Adrenal gland (tissue), 12 donors: ENCODE measurements around the gene P2RX2. TPM values are rescaled to one million over a fixed set of nuclear protein-coding genes. Genes with fewer than 3 reads are reported as not detected.

Experiments
- DNase-seq, 7 donors: peaks; one replicate each; pipeline ENCODE4 v3.0.0-alpha.2; 2019 to 2020
- H3K27ac ChIP-seq, 5 donors: fragments of 200-600 bp; sonication (generic) in 4 of 5; 1 replicate in 3 of 5; 2 replicates in 2 of 5; pipeline versions ENCODE4 v1.5.1 to v1.8.0; 2016 to 2020; ENCODE audit warnings: mild to moderate bottlenecking in 1 of 5
- H3K27me3 ChIP-seq: fragments of 200-600 bp; 2 replicates; pipeline ENCODE4 v1.8.0; 2021
- H3K36me3 ChIP-seq, 2 donors: fragments of 200-600 bp; replicated peaks in 1 of 2; 1 replicate in 1 of 2; 2 replicates in 1 of 2; pipeline versions ENCODE4 v1.5.1 to v1.8.0; 2018 to 2022
- H3K4me1 ChIP-seq, 2 donors: fragments of 200-600 bp; replicated peaks in 1 of 2; 1 replicate in 1 of 2; 2 replicates in 1 of 2; pipeline versions ENCODE4 v1.5.1 to v1.8.0; 2018 to 2021
- H3K4me3 ChIP-seq, 4 donors: fragments of 200-600 bp; sonication (generic) in 3 of 4; one replicate each; pipeline ENCODE4 v1.5.1; 2016 to 2018
- H3K9me3 ChIP-seq, 3 donors: fragments of 200-600 bp; sonication (generic) in 1 of 3; replicated peaks in 1 of 3; 1 replicate in 2 of 3; 2 replicates in 1 of 3; pipeline versions ENCODE4 v1.5.1 to v1.8.0; 2016 to 2021
- POLR2A ChIP-seq, 2 donors: fragments of 450-650 bp; IDR thresholded peaks; one replicate each; pipeline ENCODE4 v1.6.1; 2017; ENCODE audit warnings: antibody characterized with exemption in 2 of 2, mild to moderate bottlenecking in 2 of 2, moderate library complexity in 1 of 2
- WGBS, 4 donors: extraction: QIAGEN DNeasy Blood & Tissue Kit in 2 of 4; methylation state at CpG; one replicate each; pipeline versions ENCODE4 v1.1.5 to v1.1.7; 2013 to 2017; 5-methylcytosine and 5-hydroxymethylcytosine counted together
- intact Hi-C, 2 donors: fragments of 100-400 bp; cut with DNase I; formaldehyde crosslinking; loops; one replicate each; pipeline versions ENCODE4 v1.14.1 to v1.15.0; 2022 to 2023
- polyA plus RNA-seq, 3 donors: library from polyadenylated mRNA; stranded (reverse); fragments of 200-250 nt in 2 of 3; fragments of 350-450 nt in 1 of 3; fragmentation: Illumina TruSeq in 1 of 3; extraction: RNeasy Lipid Tissue Mini Kit (QIAGEN cat#74804) in 1 of 3; gene quantifications; one replicate each; pipeline ENCODE4 v1.2.3, GENCODE V29; 2013 to 2014
- total RNA-seq, 9 donors: library from RNA; depleted of rRNA in 4 of 9; stranded (reverse); fragments of >200 nt in 4 of 9; fragments of 120-200 nt in 1 of 9; fragmentation: NEBNext Ultra II Directional in 1 of 9; extraction: Animal tissue kit (Norgen Biotek cat#: 25700) in 1 of 9; gene quantifications; one replicate each; pipeline versions ENCODE4 v1.1.0 to v1.2.4, GENCODE V29; 2013 to 2023
- TF ChIP-seq, protein P1 (sequence below), 6 experiments: fragments of 450-650 bp in 4 of 6; fragments of 200-600 bp in 2 of 6; sonication (generic) in 1 of 6; IDR thresholded peaks; 1 replicate in 5 of 6; 2 replicates in 1 of 6; pipeline versions ENCODE4 v1.5.1 to v1.8.0; 2016 to 2021; ENCODE audit warnings: antibody characterized with exemption in 6 of 6, mild to moderate bottlenecking in 2 of 6, moderate library complexity in 1 of 6
- donor health status: healthy with polysubstance abuse.
- donor health status: Bipolar disorder and iron deficiency.
- donor health status: DM: yes; HTN: yes; CAD: no.
- donor health status: DM: no; HTN: no; CAD: no.
- donor health status: DM: no; HTN: no; CAD: no.
- donor health status: DM: yes; HTN: yes; CAD: no.

Gene P2RX2
- total and polyA plus RNA-seq, 12 donors: 0.11 to 1.9 (median 0.44) TPM; not detected in 9

GRCh38 chr12:132658149-132658894 is 39.7 kb downstream of the P2RX2 start:
- intact Hi-C loops: no loop called here
- H3K36me3 ChIP-seq: peaks cover 0 to 60% of the 10 kb centered on the region in 2 donors
- WGBS, 4 donors: 89 to 92% (median 91%) methylated on average over 31 to 32 of the region's 32 CpGs

DNA sequence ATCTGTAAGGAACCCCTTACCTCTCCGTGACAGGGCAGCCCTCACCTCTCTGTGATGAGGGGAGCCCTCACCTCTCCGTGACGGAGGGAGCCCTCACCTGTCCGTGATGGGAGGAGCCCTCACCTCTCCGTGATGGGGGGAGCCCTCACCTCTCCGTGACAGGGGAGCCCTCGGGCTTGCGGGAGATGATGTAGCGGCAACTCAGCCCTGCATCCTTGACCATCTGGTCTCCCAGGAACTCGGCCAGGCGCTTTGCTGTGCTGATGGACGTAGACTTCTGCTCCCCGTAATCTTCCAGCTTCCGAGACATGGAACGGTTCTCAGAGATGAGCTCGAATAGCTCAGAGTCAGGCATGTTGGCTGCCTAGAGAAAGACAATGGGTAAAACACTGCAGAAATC is 40.6 kb downstream of the P2RX2 start:
- no peak for DNase-seq
- no peaks in the 10 kb centered on the region for H3K4me1 ChIP-seq
- intact Hi-C loops: no loop called here
- no peaks in the 10 kb centered on the region for H3K9me3 ChIP-seq
- peaks cover 0 to 65% of the 10 kb centered on the region in 2 donors for H3K36me3 ChIP-seq
- 91 to 96% (median 92%) methylated on average over 9 to 16 of the region's 16 CpGs for WGBS, 4 donors
- no peak overlapping the region for H3K4me3 ChIP-seq
- H3K27me3 ChIP-seq: no peaks in the 10 kb centered on the region
- no peak overlapping the region for H3K27ac ChIP-seq
- TF ChIP-seq, protein P1, sequence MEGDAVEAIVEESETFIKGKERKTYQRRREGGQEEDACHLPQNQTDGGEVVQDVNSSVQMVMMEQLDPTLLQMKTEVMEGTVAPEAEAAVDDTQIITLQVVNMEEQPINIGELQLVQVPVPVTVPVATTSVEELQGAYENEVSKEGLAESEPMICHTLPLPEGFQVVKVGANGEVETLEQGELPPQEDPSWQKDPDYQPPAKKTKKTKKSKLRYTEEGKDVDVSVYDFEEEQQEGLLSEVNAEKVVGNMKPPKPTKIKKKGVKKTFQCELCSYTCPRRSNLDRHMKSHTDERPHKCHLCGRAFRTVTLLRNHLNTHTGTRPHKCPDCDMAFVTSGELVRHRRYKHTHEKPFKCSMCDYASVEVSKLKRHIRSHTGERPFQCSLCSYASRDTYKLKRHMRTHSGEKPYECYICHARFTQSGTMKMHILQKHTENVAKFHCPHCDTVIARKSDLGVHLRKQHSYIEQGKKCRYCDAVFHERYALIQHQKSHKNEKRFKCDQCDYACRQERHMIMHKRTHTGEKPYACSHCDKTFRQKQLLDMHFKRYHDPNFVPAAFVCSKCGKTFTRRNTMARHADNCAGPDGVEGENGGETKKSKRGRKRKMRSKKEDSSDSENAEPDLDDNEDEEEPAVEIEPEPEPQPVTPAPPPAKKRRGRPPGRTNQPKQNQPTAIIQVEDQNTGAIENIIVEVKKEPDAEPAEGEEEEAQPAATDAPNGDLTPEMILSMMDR (IDR thresholded peaks at IDR 0.05): no peak
- TF ChIP-seq POLR2A (IDR thresholded peaks at IDR 0.05): no peak

More at GRCh38 chr12:132658149-132658894, 39.7 kb downstream of the P2RX2 start:
- Histone ChIP-seq H3K27me3 (no peaks in the 10 kb centered on the region), H3K27ac (no peak overlapping the region), H3K9me3 (no peaks in the 10 kb centered on the region), H3K4me1 (no peaks in the 10 kb centered on the region), H3K4me3 (no peak overlapping the region)
- TF ChIP-seq, protein P1 (IDR thresholded peaks at IDR 0.05): no peak
- no peak for TF ChIP-seq POLR2A (IDR thresholded peaks at IDR 0.05)
- DNase-seq: no peak

- Histone ChIP-seq H3K36me3 (peaks cover 0 to 65% of the 10 kb centered on the region in 2 donors), H3K9me3 (no peaks in the 10 kb centered on the region), H3K27ac (no peak overlapping the region), H3K4me1 (no peaks in the 10 kb centered on the region), H3K4me3 (no peak overlapping the region), H3K27me3 (no peaks in the 10 kb centered on the region)
- DNase-seq: no peak
- intact Hi-C loops: no loop called here
- 62 to 81% (median 76%) methylated on average over 5 of the region's 5 CpGs for WGBS, 4 donors
- no peak for TF ChIP-seq POLR2A (IDR thresholded peaks at IDR 0.05)
- TF ChIP-seq, protein P1 (IDR thresholded peaks at IDR 0.05): no peak
Measured at GRCh38 chr12:132660052-132660451, 41.5 kb downstream of the P2RX2 start.

- no peak for DNase-seq
- WGBS, 4 donors: 83 to 92% (median 88%) methylated on average over 11 of the region's 11 CpGs
- no peaks in the 10 kb centered on the region for H3K4me1 ChIP-seq
- no peak overlapping the region for H3K4me3 ChIP-seq
- H3K27ac ChIP-seq: no peak overlapping the region
- H3K27me3 ChIP-seq: no peaks in the 10 kb centered on the region
- intact Hi-C loops: no loop called here
- peaks cover 0 to 67% of the 10 kb centered on the region in 2 donors for H3K36me3 ChIP-seq
- TF ChIP-seq, protein P1 (IDR thresholded peaks at IDR 0.05): no peak
- no peak for TF ChIP-seq POLR2A (IDR thresholded peaks at IDR 0.05)
- no peaks in the 10 kb centered on the region for H3K9me3 ChIP-seq
Measured at GRCh38 chr12:132660996-132661395, 42.4 kb downstream of the P2RX2 start.
